NB4 (cell line): ENCODE data around the gene HRAS.

Experiments used
- CTCF ChIP-seq: IDR thresholded peaks from one replicate; pipeline ENCODE4 v1.5.1; 2012; ENCODE audit warnings: low read depth, low read length
- POLR2A ChIP-seq: IDR thresholded peaks from 2 replicates; pipeline ENCODE4 v1.6.1; 2011; ENCODE audit warnings: mild to moderate bottlenecking; ENCODE audit not compliant: insufficient read length; ENCODE audit errors: extremely low read depth

DNA sequence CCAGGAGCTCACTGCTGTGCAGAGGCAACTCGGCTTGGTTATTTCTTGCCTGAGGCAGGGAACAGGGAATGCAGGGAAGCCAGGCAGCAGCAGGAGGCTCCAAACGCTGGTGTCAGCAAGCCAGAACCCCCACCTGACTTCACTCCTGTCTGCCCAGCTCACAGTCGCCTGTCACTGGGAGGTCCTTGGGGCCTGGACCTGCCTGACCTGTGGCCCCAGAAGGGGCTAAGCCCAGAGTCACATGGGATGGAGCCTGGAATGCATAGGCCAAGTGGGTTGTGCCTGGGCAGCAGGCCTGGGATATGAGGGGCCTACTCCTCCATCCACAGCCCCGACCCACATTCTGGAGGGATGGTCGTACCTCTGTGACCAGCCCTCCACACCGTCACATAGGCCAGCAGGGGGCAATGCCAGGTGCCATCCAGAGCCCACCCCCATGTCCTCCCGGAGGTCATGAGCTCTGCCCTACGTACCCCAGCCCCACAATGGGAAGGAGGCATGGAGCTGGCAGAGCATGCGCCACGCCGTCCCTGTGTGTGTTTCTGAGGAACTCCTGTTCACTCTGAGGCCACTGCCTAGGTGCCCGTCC is 30.6 kb upstream of the HRAS start:
- TF ChIP-seq CTCF (no peak), POLR2A (no peak)
